HG02981 (cell line): ENCODE results near the gene DISC1.

Experiments
- ATAC-seq: cut with Tn5 transposase; IDR thresholded peaks from one replicate; pipeline ENCODE4 v1.9.1; 2021; ENCODE audit warnings: mild to moderate bottlenecking, moderate library complexity; ENCODE audit not compliant: unreplicated experiment

The DISC1 gene

DNA sequence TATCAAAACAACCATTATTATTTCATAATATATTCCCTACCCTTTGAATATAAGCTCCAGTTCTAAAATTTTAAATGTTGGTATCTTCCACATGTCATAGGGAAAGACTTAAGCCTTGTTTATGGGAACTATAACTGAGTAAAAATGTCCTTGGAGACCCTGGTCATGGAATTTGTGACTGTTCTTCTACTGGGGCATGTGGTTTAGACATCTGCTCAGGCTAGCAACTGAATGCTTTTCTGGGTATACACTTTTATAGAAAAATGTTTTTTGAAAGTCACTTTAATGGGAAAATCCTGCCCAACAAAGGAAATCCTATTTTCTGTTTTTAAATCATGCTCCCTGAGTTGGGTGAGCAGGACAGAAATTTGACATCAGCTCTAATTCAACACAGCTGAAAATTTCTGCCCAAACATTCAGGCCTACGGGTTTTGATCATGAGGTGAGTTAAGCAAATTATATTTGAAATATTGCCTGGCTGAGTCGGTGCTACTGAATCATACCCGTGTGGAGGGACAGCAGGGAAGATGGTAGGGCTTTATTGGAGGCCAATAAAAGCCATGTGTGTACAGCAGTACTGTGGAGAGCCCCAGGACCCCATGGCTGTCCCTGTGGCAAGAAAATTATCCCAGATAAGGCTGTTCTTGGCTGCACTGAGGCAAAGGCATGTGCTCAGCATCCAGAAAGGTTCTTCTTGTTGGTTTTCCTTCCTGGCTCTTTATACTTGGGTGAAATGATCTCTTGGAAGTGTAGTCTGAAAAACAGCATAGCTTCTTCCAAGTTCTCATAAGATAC is 391.8 kb downstream of the DISC1 start:
- no peak for ATAC-seq

DNA sequence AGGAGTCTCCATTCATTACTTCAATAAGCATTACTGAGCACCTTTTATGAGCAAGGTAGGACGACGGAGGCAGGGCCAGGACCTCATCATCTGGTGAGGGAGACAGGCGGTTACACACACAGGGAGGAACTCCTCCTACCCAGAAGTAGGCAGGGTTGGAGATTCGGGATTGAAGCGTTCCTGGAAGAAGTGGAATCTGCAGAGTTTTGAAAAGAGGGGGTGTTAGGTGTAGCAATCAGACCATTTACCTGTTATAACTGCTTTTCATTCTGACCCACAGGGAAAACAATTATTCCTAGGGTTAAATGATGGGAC is 392.4 kb downstream of the DISC1 start:
- no peak for ATAC-seq

DNA sequence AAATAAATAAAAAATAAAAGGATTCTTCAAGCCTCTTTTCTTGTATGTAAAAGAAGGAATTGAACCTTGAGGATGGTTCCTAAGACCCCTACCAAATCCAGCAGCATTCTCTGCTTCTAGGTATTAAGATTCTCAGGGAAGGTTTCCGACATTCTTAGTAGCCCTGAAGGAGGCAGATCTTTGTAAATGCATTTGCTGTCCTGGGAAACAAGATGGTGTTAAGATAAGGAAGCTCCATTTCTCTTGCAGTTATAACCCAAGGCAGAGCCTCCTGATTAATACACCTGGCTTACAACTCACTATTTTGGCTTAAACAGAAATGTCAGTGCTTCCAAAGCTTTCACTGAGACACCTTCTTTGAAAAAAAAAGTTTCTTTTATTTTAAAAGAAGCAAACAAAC is 393.8 kb downstream of the DISC1 start:
- ATAC-seq: no peak

DNA sequence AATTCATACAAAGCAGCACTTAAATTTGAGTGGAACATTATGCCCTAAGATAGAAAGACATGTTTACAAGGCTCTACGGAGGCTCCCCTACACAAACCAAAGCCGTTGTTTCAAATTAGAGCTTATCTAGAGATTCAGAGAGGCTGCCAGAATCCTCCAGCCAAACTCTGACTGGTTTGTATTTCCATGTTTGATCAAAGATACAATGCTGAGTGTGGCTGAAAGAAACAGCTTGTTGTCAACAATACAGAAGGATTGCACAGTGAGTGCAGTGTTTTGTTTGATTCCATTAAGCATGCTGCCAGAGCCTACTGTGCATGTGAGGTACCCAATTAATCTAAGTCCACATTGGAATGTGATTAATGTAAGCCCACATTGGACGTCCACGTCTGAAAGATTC is 402.7 kb downstream of the DISC1 start:
- ATAC-seq: no peak

DNA sequence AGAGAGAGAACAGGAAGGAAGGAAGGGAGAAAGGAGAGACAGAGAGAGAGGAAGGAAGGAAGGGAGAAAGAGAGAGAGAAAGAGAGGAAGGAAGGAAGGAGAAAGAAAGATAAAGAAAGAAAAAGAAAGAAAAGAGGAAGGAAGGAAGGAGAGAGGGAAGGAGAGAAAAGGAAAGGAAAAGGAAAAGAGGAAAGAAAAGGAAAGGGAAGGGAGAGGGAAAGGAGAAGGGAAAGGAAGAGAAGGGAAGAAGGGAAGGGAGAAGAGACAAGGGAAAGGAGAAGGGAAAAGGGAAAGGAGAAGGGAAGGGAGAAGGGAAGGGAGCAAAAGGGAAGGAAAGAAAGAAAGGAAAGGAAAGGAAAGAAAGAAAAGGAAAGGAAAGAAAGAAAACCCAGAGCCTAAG is 404.6 kb downstream of the DISC1 start:
- ATAC-seq: no peak

DNA sequence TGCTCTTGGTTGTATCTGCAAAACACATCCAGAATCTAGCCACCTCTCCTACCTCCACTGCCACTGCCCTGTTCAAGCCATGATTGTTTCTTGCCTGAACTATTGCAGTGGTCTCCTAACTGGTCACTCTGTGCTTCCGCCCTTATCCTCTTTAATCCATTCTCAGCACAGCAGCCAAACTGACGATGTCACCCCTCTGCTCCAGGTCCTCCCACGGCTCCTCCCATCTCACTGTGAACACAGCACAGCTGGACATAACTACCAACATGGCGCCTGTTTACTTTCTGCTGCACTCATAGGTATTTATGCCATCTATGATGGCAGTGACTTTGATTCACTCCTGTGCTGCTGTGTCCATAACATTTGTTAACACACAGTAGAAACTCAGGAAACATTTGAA is 406.7 kb downstream of the DISC1 start:
- ATAC-seq: no peak

DNA sequence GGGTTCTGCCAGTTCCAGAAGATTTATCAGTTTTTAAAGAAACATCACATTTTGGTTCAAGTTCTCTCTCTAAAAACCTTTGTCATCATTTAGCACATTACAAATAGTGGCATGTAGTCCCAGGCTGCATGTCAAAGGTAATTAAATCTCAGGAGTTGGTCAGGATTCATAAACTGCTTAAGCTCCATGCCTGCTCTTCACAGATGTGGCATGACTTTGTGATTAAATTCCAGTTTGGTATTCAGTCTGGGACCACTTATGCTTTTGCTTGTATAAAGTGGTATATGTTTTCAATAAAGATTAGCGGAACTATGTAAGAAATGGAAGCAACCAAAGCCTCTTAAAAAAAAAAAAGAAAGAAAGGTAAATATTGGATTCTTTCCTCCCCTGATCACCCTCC is 408.0 kb downstream of the DISC1 start:
- no peak for ATAC-seq

DNA sequence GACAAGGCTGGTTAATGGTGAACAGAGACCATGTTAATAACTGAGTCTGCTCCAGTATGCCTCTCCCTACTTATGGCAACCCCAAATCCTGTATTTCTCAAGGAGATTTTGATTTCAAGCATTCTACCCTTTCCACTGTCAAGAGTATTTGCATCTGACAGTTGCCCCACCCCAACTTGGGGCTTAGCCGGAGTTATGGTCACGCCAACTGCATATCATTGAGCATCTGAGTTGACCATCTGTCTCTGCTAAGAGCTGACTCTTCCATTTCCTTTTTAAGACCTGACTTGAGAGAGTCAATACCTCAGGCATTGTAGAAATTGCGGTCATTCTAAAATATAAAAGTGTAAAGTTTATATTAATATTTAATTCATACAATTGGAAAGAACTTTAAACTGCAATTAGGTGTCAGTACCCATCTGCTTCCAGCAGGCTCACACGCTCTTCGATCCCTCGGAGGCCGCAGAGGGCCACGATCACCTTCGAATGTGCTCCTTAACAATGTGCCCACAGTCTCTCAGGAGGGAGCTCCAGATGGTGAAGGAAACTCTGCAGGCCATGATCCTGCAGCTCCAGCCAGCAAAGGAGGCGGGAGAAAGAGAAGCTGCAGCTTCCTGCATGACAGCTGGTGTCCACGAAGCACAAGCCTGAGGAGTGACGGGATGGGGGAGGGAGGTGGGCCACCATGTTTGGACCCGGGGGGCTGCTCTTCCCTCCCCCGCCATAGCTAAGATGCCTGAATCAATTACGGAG is 409.8 kb downstream of the DISC1 start:
- ATAC-seq: no peak

DNA sequence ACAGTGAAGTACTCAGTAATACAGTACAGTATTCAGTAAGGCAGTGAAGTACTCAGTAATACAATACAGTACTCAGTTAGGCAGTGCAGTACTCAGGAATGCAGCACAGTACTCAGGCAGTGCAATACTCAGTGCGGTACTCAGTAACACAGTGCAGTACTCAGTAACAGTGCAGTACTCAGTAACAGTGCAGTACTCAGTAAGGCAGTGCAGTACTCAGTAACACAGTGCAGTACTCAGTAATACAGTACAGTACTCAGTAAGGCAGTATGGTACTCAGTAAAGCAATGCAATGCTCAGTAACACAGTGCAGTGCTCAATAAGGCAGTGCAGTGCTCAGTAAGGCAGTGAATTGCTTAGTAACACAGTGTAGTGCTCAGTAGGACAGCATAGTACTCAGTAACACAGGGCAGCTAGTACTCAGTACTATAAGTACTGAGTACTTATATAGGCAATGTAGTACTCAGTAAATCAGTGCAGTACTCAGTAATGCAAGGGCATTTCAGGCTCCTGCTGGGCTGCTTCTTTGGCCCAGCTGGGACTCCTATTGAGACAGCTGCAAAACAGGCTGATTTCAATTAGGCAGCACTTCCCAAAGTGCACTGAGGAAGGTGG is 411.3 kb downstream of the DISC1 start:
- ATAC-seq: no peak

DNA sequence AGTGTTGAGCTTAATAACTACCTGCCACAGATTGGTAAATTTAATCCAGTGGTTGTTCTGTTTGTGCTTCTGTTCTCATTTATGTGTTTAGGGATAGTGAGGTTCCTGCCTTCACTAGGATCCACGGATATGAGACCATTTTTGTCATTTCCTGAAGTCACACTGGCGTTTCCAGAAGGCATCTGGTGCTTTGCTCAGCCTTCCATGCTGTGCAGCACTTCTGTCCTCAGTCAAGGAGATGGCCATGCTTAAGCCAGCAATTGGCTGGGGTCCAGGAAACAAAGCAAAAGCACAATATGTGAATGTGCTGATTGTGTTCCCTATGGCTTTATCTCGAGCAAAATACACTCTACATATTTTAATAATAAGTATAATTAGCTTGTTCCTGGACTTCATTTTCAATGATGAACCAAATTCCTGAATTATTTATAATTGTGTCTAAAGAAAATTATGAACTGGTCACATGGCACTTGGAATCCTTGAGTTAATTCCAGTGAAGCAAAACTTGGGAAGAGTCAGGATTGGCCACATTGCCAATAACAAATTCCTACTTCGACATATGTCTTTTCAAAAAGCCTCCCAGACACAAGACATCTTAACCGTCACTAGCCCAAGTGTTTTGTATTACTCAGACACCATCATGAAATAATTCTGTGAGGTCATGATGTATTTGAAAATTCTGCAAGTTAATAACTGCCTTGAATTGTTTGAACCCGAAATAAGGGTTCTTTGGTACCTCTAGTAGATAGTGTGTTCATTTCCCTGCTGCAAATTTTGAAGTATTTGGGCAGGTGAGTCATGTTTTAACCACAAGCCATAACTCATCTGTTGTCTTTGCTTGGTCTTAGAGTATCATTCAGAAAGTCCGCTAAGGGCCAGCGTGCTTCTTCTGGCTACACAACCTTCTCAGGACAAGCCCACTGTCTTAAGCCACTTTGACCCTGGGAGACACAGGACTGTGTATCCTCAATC is 412.4 kb downstream of the DISC1 start:
- ATAC-seq: no peak

DNA sequence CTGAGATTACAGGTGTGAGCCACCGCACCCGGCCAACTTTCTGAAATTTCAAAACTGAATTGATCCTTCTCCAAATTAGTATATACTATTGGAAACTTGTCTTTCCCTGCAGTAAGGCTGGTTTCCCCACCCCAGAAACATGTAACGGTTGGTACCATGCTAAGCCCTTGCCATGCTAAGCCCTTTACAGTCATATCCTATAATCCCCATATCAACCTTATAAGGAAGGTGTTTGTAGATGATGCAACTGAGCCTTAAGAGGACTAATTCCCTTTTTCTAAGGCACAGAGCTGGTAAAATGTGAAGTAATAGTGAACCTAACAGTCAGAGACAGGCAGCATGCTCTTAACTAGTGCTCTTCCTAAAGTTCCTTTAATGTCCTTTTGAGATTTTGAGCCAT is 413.7 kb downstream of the DISC1 start:
- no peak for ATAC-seq

DNA sequence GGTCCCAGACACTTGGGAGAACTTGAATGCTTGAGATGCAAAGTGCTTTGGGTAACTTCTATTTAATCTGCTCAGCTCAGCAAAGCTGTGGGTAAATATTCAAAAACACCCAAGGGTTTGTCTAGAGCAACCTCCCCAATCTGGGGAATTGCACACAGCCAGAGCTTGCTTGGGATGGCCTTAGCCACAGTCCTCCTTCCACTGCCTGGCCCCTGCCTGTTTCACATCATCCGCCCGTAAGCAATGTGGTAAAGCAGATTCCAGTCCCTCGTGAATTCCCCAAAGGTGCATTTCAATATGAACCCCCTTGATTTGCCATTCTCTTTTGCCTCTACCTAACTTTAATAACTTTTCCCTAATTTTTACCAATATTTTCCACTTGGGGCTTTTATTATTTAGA is 418.1 kb downstream of the DISC1 start:
- no peak for ATAC-seq

DNA sequence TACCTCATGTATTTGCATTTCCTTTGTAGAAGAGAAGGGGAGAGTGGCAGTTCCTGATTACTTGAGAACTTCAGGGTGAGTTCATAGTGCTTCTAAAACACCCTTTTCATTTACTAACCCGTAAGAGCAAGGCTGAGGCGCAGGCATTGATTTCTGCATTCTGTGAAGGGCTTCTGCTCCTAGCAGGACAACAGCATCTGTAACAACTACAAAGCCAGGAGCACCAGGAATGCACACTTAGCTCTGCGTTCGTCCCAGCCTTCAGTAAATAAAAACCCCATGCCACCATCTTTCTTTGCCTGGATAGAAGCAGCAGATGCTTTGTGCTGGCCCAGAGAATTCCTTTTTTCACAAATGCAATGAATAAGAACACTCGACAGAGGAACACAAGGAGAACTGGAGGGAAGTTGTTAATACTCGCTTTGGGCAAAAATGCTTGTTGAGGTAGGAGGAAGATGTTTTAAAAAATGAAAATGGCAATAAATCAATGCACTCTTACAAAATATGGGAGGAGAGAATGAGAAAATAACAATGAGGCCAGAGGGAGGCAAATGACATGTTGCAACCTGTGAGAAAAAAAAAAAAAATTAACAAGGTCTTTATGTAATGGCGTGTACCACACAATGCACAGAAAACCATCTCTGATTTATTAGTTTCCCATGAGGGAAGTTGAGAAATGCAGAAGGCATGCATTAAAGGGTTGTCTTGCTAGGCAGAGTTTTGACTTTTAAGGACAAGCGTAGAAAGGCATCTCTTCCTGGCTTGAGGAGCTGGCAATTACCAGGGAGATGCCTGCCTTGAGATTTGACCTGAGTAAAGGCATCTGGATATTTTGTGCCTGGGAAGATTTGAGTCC is 418.8 kb downstream of the DISC1 start:
- no peak for ATAC-seq

DNA sequence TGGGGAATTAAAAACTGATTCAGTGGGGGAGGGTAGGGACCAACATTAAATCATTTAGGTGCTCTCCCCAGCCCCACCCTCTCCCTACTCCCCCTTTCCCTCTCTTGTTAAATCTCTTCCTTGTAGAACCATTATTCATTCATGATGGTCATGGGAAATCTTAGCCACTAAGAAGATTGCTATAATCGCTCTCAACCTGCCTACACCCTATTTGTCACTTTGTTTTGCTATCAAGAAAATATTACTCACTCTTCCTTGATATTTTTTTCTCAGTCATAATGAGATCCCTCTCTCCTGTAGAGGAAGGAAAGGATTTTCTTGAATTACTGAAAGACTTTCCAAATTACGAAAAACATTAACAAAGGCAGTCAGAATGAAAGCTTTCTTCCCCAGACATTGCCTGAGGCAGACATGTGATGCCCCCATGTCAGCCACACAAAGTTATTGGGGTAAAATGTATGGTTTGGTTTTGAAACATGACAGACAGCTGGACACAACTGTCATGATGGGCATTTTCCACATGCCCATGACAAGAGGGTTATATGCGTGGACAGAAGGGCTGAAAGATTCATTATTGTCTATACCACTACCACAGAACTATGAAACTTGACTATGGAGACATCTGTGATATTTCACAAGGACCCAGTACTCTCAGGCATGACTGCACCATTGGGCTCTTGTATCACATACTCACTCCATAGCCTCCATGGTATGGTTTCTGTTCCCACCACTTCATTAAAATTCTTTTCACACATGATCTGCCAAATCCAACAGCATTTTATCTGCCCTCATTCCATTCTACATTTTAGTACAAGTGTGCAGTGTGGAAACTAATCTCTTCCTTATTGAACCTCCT is 420.1 kb downstream of the DISC1 start:
- ATAC-seq: no peak

DNA sequence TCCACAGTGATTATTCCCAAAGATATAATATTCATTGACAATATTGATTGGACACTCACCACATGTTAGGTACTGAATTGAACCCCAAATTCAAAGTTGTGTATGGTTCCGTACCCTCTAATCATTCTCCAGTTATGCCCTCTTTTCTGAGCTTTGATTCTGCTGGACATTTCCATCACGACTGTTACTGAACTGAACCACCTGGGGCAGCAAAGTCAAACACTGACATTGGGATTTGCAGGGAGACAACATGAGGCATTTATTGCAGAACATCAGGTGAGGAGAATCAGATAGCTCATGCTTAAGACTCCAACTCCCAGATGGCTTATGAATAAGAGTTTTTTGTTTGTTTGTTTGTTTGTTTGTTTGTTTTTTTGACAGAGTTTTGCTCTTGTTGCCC is 420.9 kb downstream of the DISC1 start:
- ATAC-seq: no peak

DNA sequence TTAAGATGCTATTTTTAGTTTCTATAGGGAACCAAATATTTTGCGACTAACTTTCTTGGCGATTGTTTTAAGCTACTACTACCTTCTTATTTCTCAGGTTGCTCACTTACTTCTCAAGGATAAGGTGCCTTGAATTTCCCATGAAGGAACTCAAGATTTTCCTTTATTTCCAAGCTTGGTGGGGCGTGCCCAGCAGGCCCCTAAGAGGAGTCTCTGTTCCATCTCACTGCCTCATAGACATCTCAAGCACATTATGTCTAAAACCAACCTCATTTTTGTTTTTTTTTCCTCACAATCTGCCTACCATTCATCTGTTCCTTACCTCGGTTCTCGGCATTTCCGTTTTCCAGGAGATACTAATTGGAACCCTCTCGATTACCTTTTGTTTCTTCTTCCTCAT is 421.9 kb downstream of the DISC1 start:
- ATAC-seq: no peak

DNA sequence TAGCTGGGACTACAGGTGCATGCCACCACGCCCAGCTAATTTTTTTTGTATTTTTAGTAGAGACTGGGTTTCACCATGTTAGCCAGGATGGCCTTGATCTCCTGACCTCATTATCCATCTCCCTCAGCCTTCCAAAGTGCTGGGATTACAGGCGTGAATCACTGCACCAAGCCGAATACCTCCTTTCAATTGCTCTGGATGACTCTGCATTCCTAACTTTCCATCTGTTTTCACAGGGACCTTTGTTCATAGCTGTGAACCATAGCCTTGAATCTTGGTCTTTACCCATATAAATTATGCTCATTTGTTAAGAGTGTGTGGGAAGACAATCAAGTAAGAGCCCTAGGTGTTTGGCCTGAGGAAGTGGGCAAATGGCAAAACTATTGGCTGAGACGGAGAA is 422.7 kb downstream of the DISC1 start:
- ATAC-seq: no peak

DNA sequence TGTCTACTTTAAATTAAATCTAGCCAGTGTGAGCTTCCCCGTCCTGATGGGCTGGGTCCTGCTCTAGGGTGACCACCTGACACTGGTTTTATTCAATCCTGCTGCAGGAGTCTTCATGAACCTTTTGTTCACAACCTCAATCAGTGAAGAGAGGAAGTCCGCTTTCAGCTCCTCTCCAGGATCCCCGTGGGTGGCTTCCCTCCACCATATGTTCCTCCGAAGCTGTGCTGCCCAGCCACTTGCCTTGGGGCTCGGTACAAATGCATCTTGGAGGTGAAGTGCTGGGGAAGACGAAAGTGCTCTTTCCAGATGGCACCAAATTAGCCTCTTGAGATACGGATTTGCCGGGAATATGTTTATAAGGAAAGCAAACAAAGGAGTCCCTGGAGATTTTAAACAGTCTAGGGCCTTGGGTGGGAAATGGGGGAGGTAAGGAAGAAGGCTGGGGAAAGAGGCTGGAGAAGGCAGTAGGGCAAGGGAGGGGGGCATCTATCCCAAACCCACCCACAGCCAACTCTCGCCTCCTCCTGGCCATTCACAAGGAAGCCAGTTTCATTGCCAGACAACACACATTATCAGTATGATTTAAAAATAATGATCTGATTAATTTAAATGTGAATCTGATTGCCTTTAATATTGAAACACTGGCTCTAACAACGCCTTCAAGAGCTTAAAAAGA is 430.8 kb downstream of the DISC1 start:
- ATAC-seq: no peak

DNA sequence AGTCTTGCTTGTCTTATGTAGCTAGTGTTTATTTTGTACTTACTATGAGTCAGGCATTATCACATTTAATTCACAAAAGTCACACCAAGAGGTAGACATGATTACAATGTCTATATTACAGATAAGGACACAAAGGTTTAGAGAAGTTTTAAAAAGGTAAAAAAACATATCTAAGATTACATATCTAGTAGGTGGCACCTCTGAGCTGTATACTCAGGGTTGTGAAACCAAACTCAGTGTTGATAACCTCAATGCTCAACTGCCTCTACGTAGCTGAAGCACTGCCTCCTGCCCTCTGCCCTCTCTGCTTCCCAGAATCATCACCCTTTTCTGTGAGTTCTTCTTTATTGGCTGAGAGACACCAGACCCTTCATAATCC is 431.3 kb downstream of the DISC1 start:
- no peak for ATAC-seq
